Measurements from ENCODE around the gene CDK5R1.

Gene CDK5R1

GRCh38 chr17:32493976-32494513 is 7.3 kb downstream of the CDK5R1 start:
- no peak for TF ChIP-seq CTCF (IDR thresholded peaks at IDR 0.05; ENCODE audit: low read depth, low read length)
- no peak for DNase-seq
- H3K36me3 ChIP-seq = peaks cover 16% of the 10 kb centered on the region
- no peaks in the 10 kb centered on the region for H3K27me3 ChIP-seq (ENCODE audit: insufficient read depth, low read depth, severe bottlenecking)
- no peaks in the 10 kb centered on the region for H3K9me3 ChIP-seq (ENCODE audit: severe bottlenecking)
- H3K4me3 ChIP-seq (ENCODE audit: low read depth, low read length) = no peak overlapping the region
- no peak overlapping the region for H3K27ac ChIP-seq

GRCh38 chr17:32494621-32495358 is 8.0 kb downstream of the CDK5R1 start:
- Histone ChIP-seq H3K4me3 (ENCODE audit: low read depth, low read length) (no peak overlapping the region), H3K27me3 (ENCODE audit: insufficient read depth, low read depth, severe bottlenecking) (no peaks in the 10 kb centered on the region), H3K9me3 (ENCODE audit: severe bottlenecking) (no peaks in the 10 kb centered on the region), H3K36me3 (peaks cover 9% of the 10 kb centered on the region), H3K27ac (no peak overlapping the region)
- no peak for DNase-seq
- TF ChIP-seq CTCF (IDR thresholded peaks at IDR 0.05; ENCODE audit: low read depth, low read length) = no peak

- Histone ChIP-seq H3K36me3 (peaks cover 3% of the 10 kb centered on the region; the same call in 1 of the 2 replicates), H3K4me3 (ENCODE audit: low read depth, low read length) (no peak overlapping the region), H3K9me3 (ENCODE audit: severe bottlenecking) (no peaks in the 10 kb centered on the region), H3K27me3 (ENCODE audit: insufficient read depth, low read depth, severe bottlenecking) (no peaks in the 10 kb centered on the region), H3K27ac (no peak overlapping the region)
- TF ChIP-seq CTCF (IDR thresholded peaks at IDR 0.05; ENCODE audit: low read depth, low read length) = no peak
- DNase-seq = peak; percentile 41
Measured at GRCh38 chr17:32495359-32496231, 8.8 kb downstream of the CDK5R1 start.

- no peak for DNase-seq
- no peaks in the 10 kb centered on the region; the same call in 1 of the 2 replicates for H3K36me3 ChIP-seq
- H3K9me3 ChIP-seq (ENCODE audit: severe bottlenecking) = no peaks in the 10 kb centered on the region
- no peaks in the 10 kb centered on the region for H3K27me3 ChIP-seq (ENCODE audit: insufficient read depth, low read depth, severe bottlenecking)
- no peak for TF ChIP-seq CTCF (IDR thresholded peaks at IDR 0.05; ENCODE audit: low read depth, low read length)
- H3K4me3 ChIP-seq (ENCODE audit: low read depth, low read length) = no peak overlapping the region; the same call in 1 of the 2 replicates
- H3K27ac ChIP-seq = no peak overlapping the region
Measured at GRCh38 chr17:32496395-32497073, 9.7 kb downstream of the CDK5R1 start.

- no peaks in the 10 kb centered on the region for H3K9me3 ChIP-seq (ENCODE audit: severe bottlenecking)
- peak; percentile 54; the same call in 1 of the 2 replicates for TF ChIP-seq CTCF (IDR thresholded peaks at IDR 0.05; ENCODE audit: low read depth, low read length)
- no peaks in the 10 kb centered on the region for H3K36me3 ChIP-seq
- no peak overlapping the region for H3K4me3 ChIP-seq (ENCODE audit: low read depth, low read length)
- no peaks in the 10 kb centered on the region for H3K27me3 ChIP-seq (ENCODE audit: insufficient read depth, low read depth, severe bottlenecking)
- peak; percentile 68 for DNase-seq
- no peak overlapping the region for H3K27ac ChIP-seq
Measured at GRCh38 chr17:32497431-32498205, 10.8 kb downstream of the CDK5R1 start.

All from WERI-Rb-1 (cell line).